ENCODE data around the gene SLFNL1.

The SLFNL1 gene

GRCh38 chr1:41030872-41031616, 9.5 kb upstream of the SLFNL1 start:
- TF ChIP-seq CTCF (conservative IDR thresholded peaks at IDR 0.05; ENCODE audit: low read depth, low read length), result no peak
- no peak overlapping the region for H3K4me3 ChIP-seq (ENCODE audit: low read depth, low read length)
- DNase-seq (ENCODE audit: low read depth), result no peak

- H3K4me3 ChIP-seq (ENCODE audit: low read depth, low read length), result no peak overlapping the region
- TF ChIP-seq CTCF (conservative IDR thresholded peaks at IDR 0.05; ENCODE audit: low read depth, low read length), result no peak
- no peak for DNase-seq (ENCODE audit: low read depth)
These were observed 6.6 kb upstream of the SLFNL1 start for GRCh38 chr1:41028034-41028642.

GRCh38 chr1:41025979-41026819, 4.7 kb upstream of the SLFNL1 start:
- DNase-seq (ENCODE audit: low read depth), result no peak
- H3K4me3 ChIP-seq (ENCODE audit: low read depth, low read length), result no peak overlapping the region
- TF ChIP-seq CTCF (conservative IDR thresholded peaks at IDR 0.05; ENCODE audit: low read depth, low read length), result no peak

GRCh38 chr1:41024953-41025352, 3.4 kb upstream of the SLFNL1 start:
- TF ChIP-seq CTCF (conservative IDR thresholded peaks at IDR 0.05; ENCODE audit: low read depth, low read length), result no peak
- no peak overlapping the region for H3K4me3 ChIP-seq (ENCODE audit: low read depth, low read length)
- DNase-seq (ENCODE audit: low read depth), result no peak

GRCh38 chr1:41023279-41023990, 1.9 kb upstream of the SLFNL1 start:
- DNase-seq (ENCODE audit: low read depth), result peak; percentile 45
- peak; percentile 68 for TF ChIP-seq CTCF (conservative IDR thresholded peaks at IDR 0.05; ENCODE audit: low read depth, low read length)
- H3K4me3 ChIP-seq (ENCODE audit: low read depth, low read length), result no peak overlapping the region

- no peak for TF ChIP-seq CTCF (conservative IDR thresholded peaks at IDR 0.05; ENCODE audit: low read depth, low read length)
- DNase-seq (ENCODE audit: low read depth), result no peak
- no peak overlapping the region for H3K4me3 ChIP-seq (ENCODE audit: low read depth, low read length)
These were observed 899 bp upstream of the SLFNL1 start for GRCh38 chr1:41022424-41022823.

Measured in choroid plexus epithelial cell (primary cell).